Activated T-helper 1 cell treated with anti-CD3 and anti-CD28 coated beads, Interleukin-12 subunit alpha, Interleukin-12 subunit beta, Interleukin-2, Interleukin-4 antibody, amounts not matched to agents 30 ng/mL and 10 ng/mL and 1 ng/mL, durations not matched to agents 14 hours and 24 hours and 36 hours (primary cell): Measurements from ENCODE around the gene ANKRD6. TPM values are rescaled to one million over a fixed set of nuclear protein-coding genes. Genes with fewer than 3 reads are reported as not detected.

Source experiments
- DNase-seq: peaks from one replicate; pipeline ENCODE4 v3.0.0; 2021; ENCODE audit warnings: low spot score
- H3K27ac Mint-ChIP-seq: one replicate; pipeline ENCODE4 v1.8.0; 2021; ENCODE audit warnings: mild to moderate bottlenecking, mixed read lengths
- H3K27me3 Mint-ChIP-seq: one replicate; pipeline ENCODE4 v1.8.0; 2022; ENCODE audit warnings: mild to moderate bottlenecking, moderate library complexity, mixed read lengths; ENCODE audit not compliant: insufficient read depth
- H3K36me3 Mint-ChIP-seq: one replicate; pipeline ENCODE4 v1.8.0; 2021; ENCODE audit warnings: low read depth, mixed read lengths
- H3K4me1 Mint-ChIP-seq: one replicate; pipeline ENCODE4 v1.8.0; 2021; ENCODE audit warnings: low read depth, mixed read lengths
- H3K4me3 Mint-ChIP-seq: one replicate; pipeline ENCODE4 v1.8.0; 2021; ENCODE audit warnings: mild to moderate bottlenecking, moderate library complexity, mixed read lengths
- H3K9me3 Mint-ChIP-seq: one replicate; pipeline ENCODE4 v1.8.0; 2021; ENCODE audit warnings: mixed read lengths
- intact Hi-C: fragments of 100-400 bp; cut with micrococcal nuclease; formaldehyde crosslinking; loops from one replicate; pipeline ENCODE4 v1.15.1; 2024
- total RNA-seq: library from RNA; stranded (reverse); gene quantifications from 2 replicates; pipeline ENCODE4 v1.2.3, GENCODE V29; 2022

Gene ANKRD6
- total RNA-seq, 1 donor from 2014 or later, result 2.3 TPM

GRCh38 chr6:89485320-89485719, 52.4 kb downstream of the ANKRD6 start:
- Mint-ChIP-seq H3K4me3 (no peak overlapping the region), H3K4me1 (no peaks in the 10 kb centered on the region), H3K36me3 (no peaks in the 10 kb centered on the region), H3K27me3 (peaks cover 16% of the 10 kb centered on the region), H3K9me3 (no peaks in the 10 kb centered on the region), H3K27ac (no peak overlapping the region)
- intact Hi-C loops, result no loop called here
- no peak for DNase-seq

GRCh38 chr6:89487864-89488263, 54.9 kb downstream of the ANKRD6 start:
- no peak for DNase-seq
- intact Hi-C loops, result no loop called here

GRCh38 chr6:89488438-89488837, 55.5 kb downstream of the ANKRD6 start:
- H3K27ac Mint-ChIP-seq, result no peak overlapping the region
- no peaks in the 10 kb centered on the region for H3K9me3 Mint-ChIP-seq
- H3K4me3 Mint-ChIP-seq, result no peak overlapping the region
- H3K27me3 Mint-ChIP-seq, result no peaks in the 10 kb centered on the region
- intact Hi-C loops, result no loop called here
- DNase-seq, result no peak
- no peaks in the 10 kb centered on the region for H3K36me3 Mint-ChIP-seq
- H3K4me1 Mint-ChIP-seq, result no peaks in the 10 kb centered on the region

More at GRCh38 chr6:89487864-89488263, 54.9 kb downstream of the ANKRD6 start:
- Mint-ChIP-seq H3K4me1 (no peaks in the 10 kb centered on the region), H3K27me3 (peaks cover 3% of the 10 kb centered on the region), H3K36me3 (no peaks in the 10 kb centered on the region), H3K4me3 (no peak overlapping the region), H3K27ac (no peak overlapping the region), H3K9me3 (no peaks in the 10 kb centered on the region)

GRCh38 chr6:89489078-89489477, 56.1 kb downstream of the ANKRD6 start:
- no peak overlapping the region for H3K4me3 Mint-ChIP-seq
- no peaks in the 10 kb centered on the region for H3K4me1 Mint-ChIP-seq
- H3K27ac Mint-ChIP-seq, result no peak overlapping the region
- H3K9me3 Mint-ChIP-seq, result no peaks in the 10 kb centered on the region
- no peaks in the 10 kb centered on the region for H3K36me3 Mint-ChIP-seq
- intact Hi-C loops, result no loop called here
- DNase-seq, result no peak
- no peaks in the 10 kb centered on the region for H3K27me3 Mint-ChIP-seq

- Mint-ChIP-seq H3K4me3 (no peak overlapping the region), H3K4me1 (no peaks in the 10 kb centered on the region), H3K9me3 (no peaks in the 10 kb centered on the region), H3K27me3 (peaks cover 3% of the 10 kb centered on the region), H3K36me3 (no peaks in the 10 kb centered on the region), H3K27ac (no peak overlapping the region)
- intact Hi-C loops, result no loop called here
- no peak for DNase-seq
Measured at GRCh38 chr6:89492025-89492640, 59.2 kb downstream of the ANKRD6 start.

- Mint-ChIP-seq H3K27ac (no peak overlapping the region), H3K9me3 (no peaks in the 10 kb centered on the region), H3K36me3 (no peaks in the 10 kb centered on the region), H3K4me1 (no peaks in the 10 kb centered on the region), H3K27me3 (peaks cover 10% of the 10 kb centered on the region), H3K4me3 (no peak overlapping the region)
- intact Hi-C loops, result no loop called here
- DNase-seq, result no peak
Measured at GRCh38 chr6:89494131-89494793, 61.3 kb downstream of the ANKRD6 start.

- Mint-ChIP-seq H3K27me3 (peaks cover 13% of the 10 kb centered on the region), H3K4me3 (no peak overlapping the region), H3K36me3 (no peaks in the 10 kb centered on the region), H3K4me1 (no peaks in the 10 kb centered on the region), H3K27ac (no peak overlapping the region), H3K9me3 (no peaks in the 10 kb centered on the region)
- no peak for DNase-seq
- intact Hi-C loops, result no loop called here
Measured at GRCh38 chr6:89495961-89496535, 63.1 kb downstream of the ANKRD6 start.

GRCh38 chr6:89500611-89501010, 67.7 kb downstream of the ANKRD6 start:
- Mint-ChIP-seq H3K4me3 (no peak overlapping the region), H3K27ac (no peak overlapping the region), H3K36me3 (no peaks in the 10 kb centered on the region), H3K4me1 (no peaks in the 10 kb centered on the region), H3K27me3 (peaks cover 14% of the 10 kb centered on the region), H3K9me3 (no peaks in the 10 kb centered on the region)
- DNase-seq, result no peak
- intact Hi-C loops, result no loop called here

GRCh38 chr6:89501222-89501621, 68.3 kb downstream of the ANKRD6 start:
- Mint-ChIP-seq H3K27ac (no peak overlapping the region), H3K4me3 (no peak overlapping the region), H3K9me3 (no peaks in the 10 kb centered on the region), H3K4me1 (no peaks in the 10 kb centered on the region), H3K36me3 (no peaks in the 10 kb centered on the region), H3K27me3 (peaks cover 14% of the 10 kb centered on the region)
- intact Hi-C loops, result no loop called here
- DNase-seq, result no peak

- intact Hi-C loops, result no loop called here
- Mint-ChIP-seq H3K36me3 (no peaks in the 10 kb centered on the region), H3K4me1 (no peaks in the 10 kb centered on the region), H3K27ac (no peak overlapping the region), H3K27me3 (peaks cover 13% of the 10 kb centered on the region), H3K4me3 (no peak overlapping the region), H3K9me3 (no peaks in the 10 kb centered on the region)
- DNase-seq, result no peak
Measured at GRCh38 chr6:89501753-89502152, 68.8 kb downstream of the ANKRD6 start.

GRCh38 chr6:89503641-89504040, 70.7 kb downstream of the ANKRD6 start:
- Mint-ChIP-seq H3K4me3 (no peak overlapping the region), H3K9me3 (no peaks in the 10 kb centered on the region), H3K27me3 (peaks cover 10% of the 10 kb centered on the region), H3K4me1 (no peaks in the 10 kb centered on the region), H3K27ac (no peak overlapping the region), H3K36me3 (no peaks in the 10 kb centered on the region)
- intact Hi-C loops, result no loop called here
- DNase-seq, result no peak

- Mint-ChIP-seq H3K9me3 (no peaks in the 10 kb centered on the region), H3K4me1 (no peaks in the 10 kb centered on the region)
Measured at GRCh38 chr6:89505847-89506246, 72.9 kb downstream of the ANKRD6 start.

GRCh38 chr6:89506716-89507617, 74.0 kb downstream of the ANKRD6 start:
- intact Hi-C loops, result no loop called here
- no peak overlapping the region for H3K27ac Mint-ChIP-seq
- no peak overlapping the region for H3K4me3 Mint-ChIP-seq
- H3K36me3 Mint-ChIP-seq, result no peaks in the 10 kb centered on the region
- no peaks in the 10 kb centered on the region for H3K9me3 Mint-ChIP-seq
- peaks cover 4% of the 10 kb centered on the region for H3K27me3 Mint-ChIP-seq
- DNase-seq, result no peak
- no peaks in the 10 kb centered on the region for H3K4me1 Mint-ChIP-seq

More at GRCh38 chr6:89505847-89506246, 72.9 kb downstream of the ANKRD6 start:
- no peak for DNase-seq
- Mint-ChIP-seq H3K4me3 (no peak overlapping the region), H3K36me3 (no peaks in the 10 kb centered on the region), H3K27ac (no peak overlapping the region), H3K27me3 (peaks cover 4% of the 10 kb centered on the region)
- intact Hi-C loops, result no loop called here
